H1 (cell line): ENCODE data around the gene MB. TPM values are rescaled to one million over a fixed set of nuclear protein-coding genes. Genes with fewer than 3 reads are reported as not detected.
"Not testable (repeated sequence)": the region's sequence is repeated elsewhere in the genome, so short reads cannot be mapped to it uniquely, and the experiment has no call there.

Experiments used
- CTCF ChIA-PET: fragments of 300-600 bp; sonication (Branson Sonifier 250); formaldehyde crosslinking; loops from one replicate; lab custom pipeline; 2021; ENCODE audit not compliant: partially characterized antibody; lab: Charles Lee
- POLR2A ChIA-PET: fragments of 300-600 bp; sonication (Branson Sonifier 250); formaldehyde crosslinking; loops from one replicate; lab custom pipeline; 2021; ENCODE audit warnings: inconsistent platforms; ENCODE audit not compliant: partially characterized antibody; lab: Charles Lee
- DNase-seq, 2 experiments: peaks; one replicate each; pipeline versions ENCODE4 v3.0.0 to v3.0.0-alpha.2; 2010 to 2022; ENCODE audit warnings: low spot score in 2 of 2, low read depth in 1 of 2, mixed read lengths in 1 of 2
- FAIRE-seq: peaks from 2 replicates; lab custom pipeline; 2011; peaks lifted over from hg19 to GRCh38; lab: Jason Lieb, UNC
- H2AFZ ChIP-seq: 2 replicates; pipeline ENCODE4 v1.8.1; 2012; ENCODE audit warnings: low read length, inconsistent platforms
- H2AK5ac ChIP-seq: 2 replicates; pipeline ENCODE4 v1.6.1; 2013; ENCODE audit warnings: low read depth, low read length
- H2BK120ac ChIP-seq: replicated peaks from 2 replicates; pipeline ENCODE3; 2013; ENCODE audit warnings: low read depth, low read length, inconsistent platforms
- H2BK12ac ChIP-seq: 2 replicates; pipeline ENCODE4 v1.6.1; 2013; ENCODE audit warnings: low read depth, low read length
- H2BK15ac ChIP-seq: 2 replicates; pipeline ENCODE4 v1.6.1; 2013; ENCODE audit warnings: low read length
- H2BK20ac ChIP-seq: 2 replicates; pipeline ENCODE4 v1.6.1; 2013; ENCODE audit warnings: low read length
- H2BK5ac ChIP-seq: 2 replicates; pipeline ENCODE4 v1.6.1; 2013; ENCODE audit warnings: low read depth, low read length
- H3K14ac ChIP-seq: 2 replicates; pipeline ENCODE4 v1.6.1; 2013; ENCODE audit warnings: inconsistent platforms; ENCODE audit not compliant: insufficient read length
- H3K18ac ChIP-seq: 2 replicates; pipeline ENCODE4 v1.6.1; 2013; ENCODE audit warnings: low read length; ENCODE audit errors: extremely low read depth
- H3K23ac ChIP-seq: 2 replicates; pipeline ENCODE4 v1.6.1; 2013; ENCODE audit warnings: inconsistent platforms; ENCODE audit not compliant: insufficient read length
- H3K23me2 ChIP-seq: 2 replicates; pipeline ENCODE4 v1.6.1; 2013; ENCODE audit warnings: low read depth, low read length
- H3K27ac ChIP-seq: 2 replicates; pipeline ENCODE4 v1.6.1; 2011; ENCODE audit warnings: low read depth, low read length, inconsistent platforms
- H3K27me3 ChIP-seq, 4 experiments: replicated peaks in 1 of 4; 1 replicate in 1 of 4; 2 replicates in 3 of 4; pipeline versions ENCODE4 v1.6.1 to v1.8.1; 2011 to 2013; ENCODE audit warnings: low read length in 3 of 4, mild to moderate bottlenecking in 3 of 4, inconsistent platforms in 2 of 4, mixed read lengths in 2 of 4, moderate library complexity in 1 of 4; ENCODE audit not compliant: control insufficient read depth in 3 of 4, insufficient read depth in 3 of 4; ENCODE audit errors: extremely low read depth in 1 of 4
- H3K36me3 ChIP-seq, 4 experiments: 2 replicates each; pipeline versions ENCODE4 v1.6.1 to v1.8.1; 2011 to 2013; ENCODE audit warnings: mild to moderate bottlenecking in 4 of 4, low read length in 3 of 4, moderate library complexity in 2 of 4, control low read depth in 1 of 4, inconsistent platforms in 1 of 4; ENCODE audit not compliant: insufficient read depth in 4 of 4, control insufficient read depth in 2 of 4
- H3K4ac ChIP-seq: replicated peaks from 2 replicates; pipeline ENCODE3; 2013; ENCODE audit warnings: low read length, low read depth, mixed read lengths, inconsistent platforms; ENCODE audit not compliant: insufficient read length
- H3K4me1 ChIP-seq, 4 experiments: replicated peaks in 1 of 4; 1 replicate in 1 of 4; 2 replicates in 3 of 4; pipeline versions ENCODE4 v1.6.1 to v1.8.1; 2011 to 2013; ENCODE audit warnings: low read length in 3 of 4, inconsistent platforms in 2 of 4, mixed read lengths in 1 of 4; ENCODE audit not compliant: insufficient read depth in 4 of 4, control insufficient read depth in 3 of 4
- H3K4me2 ChIP-seq, 2 experiments: 2 replicates each; pipeline versions ENCODE4 v1.6.1 to v1.8.1; 2011 to 2013; ENCODE audit warnings: low read depth in 2 of 2, low read length in 2 of 2, control low read depth in 1 of 2, inconsistent platforms in 1 of 2, mild to moderate bottlenecking in 1 of 2; ENCODE audit not compliant: insufficient read depth in 1 of 2
- H3K4me3 ChIP-seq, 4 experiments: fragments of 200-600, 300-600 bp in 1 of 4; sonication (generic), shearing (Covaris generic), sonication (Bioruptor Twin) in 1 of 4; 2 replicates each; pipeline versions ENCODE4 v1.5.1 to v1.8.1; 2011 to 2016; ENCODE audit warnings: low read length in 4 of 4, low read depth in 3 of 4, control low read depth in 2 of 4, inconsistent platforms in 2 of 4, mild to moderate bottlenecking in 2 of 4, mixed read lengths in 1 of 4, moderate library complexity in 1 of 4; ENCODE audit not compliant: insufficient read depth in 2 of 4; ENCODE audit errors: extremely low read depth in 1 of 4
- H3K56ac ChIP-seq: replicated peaks from 2 replicates; pipeline ENCODE3; 2013; ENCODE audit warnings: low read depth, mild to moderate bottlenecking, mixed read lengths, low read length, inconsistent platforms; ENCODE audit not compliant: insufficient read length
- H3K79me1 ChIP-seq: 2 replicates; pipeline ENCODE4 v1.6.1; 2013; ENCODE audit warnings: low read depth, low read length, control low read depth
- H3K79me2 ChIP-seq, 2 experiments: 2 replicates each; pipeline versions ENCODE4 v1.6.1 to v1.8.1; 2012 to 2013; ENCODE audit warnings: low read length in 2 of 2, mild to moderate bottlenecking in 2 of 2, inconsistent platforms in 1 of 2; ENCODE audit not compliant: insufficient read depth in 2 of 2, control insufficient read depth in 1 of 2
- H3K9ac ChIP-seq, 4 experiments: replicated peaks in 1 of 4; 1 replicate in 1 of 4; 2 replicates in 3 of 4; pipeline versions ENCODE4 v1.6.1 to v1.8.1; 2011 to 2013; ENCODE audit warnings: low read depth in 3 of 4, low read length in 3 of 4, control low read depth in 2 of 4, mild to moderate bottlenecking in 2 of 4, moderate library complexity in 2 of 4, inconsistent platforms in 1 of 4; ENCODE audit errors: extremely low read depth in 1 of 4
- H3K9me3 ChIP-seq, 2 experiments: 2 replicates each; pipeline versions ENCODE4 v1.6.1 to v1.8.1; 2012 to 2013; ENCODE audit warnings: mild to moderate bottlenecking in 2 of 2, moderate library complexity in 2 of 2, control low read depth in 1 of 2, inconsistent platforms in 1 of 2, low read depth in 1 of 2, low read length in 1 of 2, mixed read lengths in 1 of 2; ENCODE audit not compliant: insufficient read depth in 2 of 2
- H4K20me1 ChIP-seq, 2 experiments: replicated peaks in 1 of 2; 2 replicates each; pipeline versions ENCODE3 to v1.8.1; 2011 to 2013; ENCODE audit warnings: inconsistent platforms in 2 of 2, low read length in 2 of 2, mild to moderate bottlenecking in 1 of 2; ENCODE audit not compliant: insufficient read depth in 2 of 2, control insufficient read depth in 1 of 2
- H4K5ac ChIP-seq: 2 replicates; pipeline ENCODE4 v1.6.1; 2013; ENCODE audit warnings: low read length, low read depth, mixed read lengths, inconsistent platforms; ENCODE audit not compliant: insufficient read length
- H4K8ac ChIP-seq: 2 replicates; pipeline ENCODE4 v1.8.0; 2013; ENCODE audit warnings: mild to moderate bottlenecking, moderate library complexity, low read length, inconsistent platforms; ENCODE audit not compliant: insufficient read depth; ENCODE audit errors: extremely low read depth
- H4K91ac ChIP-seq: replicated peaks from 2 replicates; pipeline ENCODE3; 2013; ENCODE audit warnings: low read length, mixed read lengths, inconsistent platforms; ENCODE audit not compliant: insufficient read length
- JUND ChIP-seq: IDR thresholded peaks from 2 replicates; pipeline ENCODE4 v1.6.1; 2011; ENCODE audit warnings: mild to moderate bottlenecking, improper control_type of control experiment, low read length
- NANOG ChIP-seq: IDR thresholded peaks from 2 replicates; pipeline ENCODE4 v1.6.1; 2011; ENCODE audit warnings: low read length, low read depth, mild to moderate bottlenecking, inconsistent platforms; ENCODE audit not compliant: insufficient read depth, poor library complexity, severe bottlenecking
- SP4 ChIP-seq: IDR thresholded peaks from 2 replicates; pipeline ENCODE4 v1.6.1; 2012; ENCODE audit warnings: low read length, inconsistent platforms
- YY1 ChIP-seq: IDR thresholded peaks from 2 replicates; pipeline ENCODE4 v1.6.1; 2011; ENCODE audit warnings: low read depth, mild to moderate bottlenecking, low read length
- WGBS, 2 experiments: shearing (Covaris generic) in 1 of 2; methylation state at CpG; one replicate each; pipeline versions ENCODE4 v1.1.6 to v1.1.7; 2013 to 2015; ENCODE audit warnings: low lambda C conversion rate in 2 of 2, mixed read lengths in 2 of 2, inconsistent platforms in 1 of 2, low coverage in 1 of 2, missing lambda C conversion rate in 1 of 2; ENCODE audit not compliant: insufficient replicate concordance in 2 of 2, insufficient coverage in 1 of 2, insufficient read length in 1 of 2; ENCODE audit errors: extremely low coverage in 1 of 2, missing lambda C conversion rate in 1 of 2; 5-methylcytosine and 5-hydroxymethylcytosine counted together
- polyA plus RNA-seq, 7 experiments: library from polyadenylated mRNA; depleted of rRNA in 3 of 7; stranded (reverse) in 5 of 7; unstranded in 2 of 7; fragments of >200 nt in 5 of 7; fragments of 200-250 nt in 2 of 7; gene quantifications; 1 replicate in 5 of 7; 2 replicates in 1 of 7; 4 replicates in 1 of 7; pipeline versions ENCODE4 v1.2.1 to v1.2.3, GENCODE V29; 2011 to 2013; ENCODE audit warnings: missing spikeins in 2 of 7, mixed read lengths in 2 of 7
- total RNA-seq: library from RNA; stranded (reverse); fragmentation: NEBNext Ultra II Directional; extraction: Animal tissue kit (Norgen Biotek cat#: 25700); gene quantifications from 2 replicates; pipeline ENCODE4 v1.2.1, GENCODE V29; 2021

Gene MB
- total and polyA plus RNA-seq, 2 of the 8 experiments (the other 6 are each of a cell fraction or from before 2014, with no cell fraction given) = 1.5 TPM; not detected in 1

DNA sequence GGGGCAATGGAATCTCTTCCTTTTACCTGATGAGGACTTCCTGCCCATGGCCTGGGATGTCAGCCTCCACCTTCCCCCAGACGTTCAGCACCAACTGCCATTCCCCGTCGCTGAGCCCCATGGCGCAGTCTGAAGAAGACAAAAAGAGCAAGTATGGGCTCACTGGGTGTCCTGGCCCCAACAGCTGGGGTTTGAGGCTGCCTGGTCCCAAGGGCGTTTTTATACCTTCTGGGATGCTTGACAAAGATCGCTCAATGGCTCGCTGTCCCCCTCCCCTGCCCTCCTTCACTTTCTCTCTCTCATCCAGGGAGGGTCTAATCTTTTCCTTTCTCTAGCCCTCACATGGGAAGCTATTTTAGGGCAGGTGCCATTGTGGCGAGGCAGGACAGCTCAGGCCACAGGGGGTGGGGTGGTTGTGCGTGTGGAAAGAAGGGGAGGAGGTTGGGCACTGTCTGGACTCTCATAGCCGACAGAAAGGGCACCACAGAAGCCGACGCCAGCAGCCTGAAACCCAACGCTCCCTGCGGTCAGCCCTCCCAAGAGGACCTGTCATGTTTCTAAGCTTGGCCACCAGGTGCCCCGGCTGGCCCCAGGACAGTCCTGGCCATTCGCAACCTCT lies at the start of gene MB (continued):
- TF ChIP-seq JUND = no peak
- no peak for TF ChIP-seq YY1
- TF ChIP-seq NANOG = no peak
- TF ChIP-seq SP4 = no peak

- H2BK15ac ChIP-seq, H3K27ac ChIP-seq, H3K4ac ChIP-seq, H2BK20ac ChIP-seq, H3K9ac ChIP-seq, H3K23me2 ChIP-seq, H2AFZ ChIP-seq, H4K91ac ChIP-seq, H3K79me2 ChIP-seq, H4K20me1 ChIP-seq, H3K14ac ChIP-seq, H4K8ac ChIP-seq, H3K4me3 ChIP-seq, H3K56ac ChIP-seq, H3K27me3 ChIP-seq, H3K79me1 ChIP-seq, H4K5ac ChIP-seq, H3K23ac ChIP-seq, POLR2A ChIA-PET, FAIRE-seq, H2AK5ac ChIP-seq, H2BK5ac ChIP-seq, H2BK12ac ChIP-seq, H3K18ac ChIP-seq, DNase-seq, H3K4me2 ChIP-seq, H2BK120ac ChIP-seq: not testable (repeated sequence)
- H3K36me3 ChIP-seq = peaks cover 0 to 12% (median 1%) of the 10 kb centered on the region in 4 experiments; a peak in 3 of 8 replicates
- H3K9me3 ChIP-seq = peaks cover 32 to 36% of the 10 kb centered on the region in 2 experiments
- peaks cover 0 to 10% (median 4%) of the 10 kb centered on the region in 4 experiments; a peak in 2 of 7 replicates for H3K4me1 ChIP-seq
- CTCF ChIA-PET = interaction anchor here (1.1 kb wide), 1 partner anchor 18 kb away, joined by 3 read pairs; no protein-coding TSS in a partner anchor
- 76% methylated on average over 1 of the region's 1 CpG; no CpG with 5 or more reads in 1 of the 2 experiments for WGBS, 2 experiments
Observed at GRCh38 chr22:35666699-35667098, 49.6 kb upstream of the MB start.
